ENCODE data around the gene PSMD14. TPM values are rescaled to one million over a fixed set of nuclear protein-coding genes. Genes with fewer than 3 reads are reported as not detected.
"Not testable (repeated sequence)": the region's sequence is repeated elsewhere in the genome, so short reads cannot be mapped to it uniquely, and the experiment has no call there.

PSMD14 gene
- polyA plus RNA-seq (2012; ENCODE audit: missing spikeins) = 86.4 TPM

- FAIRE-seq = peak; percentile 93
- peak; percentile 93 for TF ChIP-seq POLR2A (IDR thresholded peaks at IDR 0.05; ENCODE audit: low read depth, low read length)
- TF ChIP-seq TAF1 (IDR thresholded peaks at IDR 0.05; ENCODE audit: borderline replicate concordance, low read depth, low read length) = peak; percentile 82
- TF ChIP-seq POLR2AphosphoS5 (IDR thresholded peaks at IDR 0.05; ENCODE audit: low read depth, low read length) = peak; percentile 81
- peak; percentile 60 for DNase-seq (ENCODE audit: insufficient read length)
These were observed at the start of gene PSMD14 for GRCh38 chr2:161308178-161308955. PSMD14 (plus strand) TSS chr2:161308425; CDS start chr2:161318826, 10,401 bp downstream.

DNA sequence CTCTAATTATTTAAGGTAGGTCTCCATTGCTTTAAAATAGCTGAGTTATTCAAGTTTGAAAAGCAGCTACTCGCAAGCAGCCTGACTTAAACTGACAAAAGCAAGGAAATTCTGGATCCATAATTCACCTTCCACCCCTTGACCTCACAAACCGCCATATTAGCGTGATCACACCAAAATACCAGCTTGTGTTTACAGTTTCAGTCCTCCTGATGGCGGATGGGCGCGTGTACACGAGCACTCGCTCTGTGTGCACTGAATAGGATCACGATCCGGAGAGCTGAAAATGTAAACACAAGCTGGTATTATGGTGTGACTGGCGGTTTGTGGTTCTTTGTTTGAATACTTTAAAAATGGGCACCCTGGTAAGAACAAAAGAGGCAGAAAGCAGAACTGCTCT is 42.4 kb upstream of the PSMD14 start:
- no peak for FAIRE-seq
- no peak for TF ChIP-seq POLR2AphosphoS5 (IDR thresholded peaks at IDR 0.05; ENCODE audit: low read depth, low read length)
- no peak for TF ChIP-seq TAF1 (IDR thresholded peaks at IDR 0.05; ENCODE audit: borderline replicate concordance, low read depth, low read length)
- TF ChIP-seq POLR2A (IDR thresholded peaks at IDR 0.05; ENCODE audit: low read depth, low read length) = no peak
- no peak for DNase-seq (ENCODE audit: insufficient read length)

- FAIRE-seq (no peak), DNase-seq (ENCODE audit: insufficient read length) (no peak)
- TF ChIP-seq POLR2A (IDR thresholded peaks at IDR 0.05; ENCODE audit: low read depth, low read length) = no peak
- no peak for TF ChIP-seq POLR2AphosphoS5 (IDR thresholded peaks at IDR 0.05; ENCODE audit: low read depth, low read length)
- TF ChIP-seq TAF1 (IDR thresholded peaks at IDR 0.05; ENCODE audit: borderline replicate concordance, low read depth, low read length) = no peak
These were observed 39.1 kb upstream of the PSMD14 start for GRCh38 chr2:161269111-161269510.

DNA sequence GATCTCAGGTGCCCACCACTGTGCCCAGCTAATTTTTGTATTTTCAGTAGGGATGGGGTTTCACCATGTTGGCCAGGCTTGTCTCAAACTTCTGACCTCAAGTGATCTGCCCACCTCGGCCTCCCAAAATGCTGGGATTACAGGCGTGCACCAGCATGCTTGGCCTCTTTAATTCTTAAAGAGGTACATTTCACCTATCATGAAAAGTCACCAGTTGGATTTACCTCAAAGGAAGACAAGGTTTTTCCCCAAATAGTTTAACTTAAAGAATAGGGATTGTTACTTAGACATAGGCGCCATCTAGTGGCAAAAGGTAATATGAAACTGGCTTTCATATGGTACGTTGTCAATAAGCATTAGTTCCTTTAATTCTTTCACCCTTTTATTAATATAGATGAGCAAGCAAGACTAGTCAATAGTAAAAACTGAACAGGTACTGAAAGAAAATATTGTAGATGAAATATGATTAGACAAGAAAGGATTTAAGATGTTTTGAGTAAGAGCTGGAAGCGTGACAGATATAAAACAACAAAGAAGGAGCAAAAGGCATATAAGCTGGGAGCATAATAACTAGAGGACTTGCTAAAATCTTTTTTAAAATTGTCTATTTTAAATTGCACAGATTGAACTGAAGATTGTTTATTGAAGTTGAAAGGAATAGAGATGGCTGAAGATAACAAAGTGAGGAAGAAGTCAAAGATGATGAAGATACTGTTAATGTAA is 35.0 kb upstream of the PSMD14 start:
- no peak for TF ChIP-seq POLR2AphosphoS5 (IDR thresholded peaks at IDR 0.05; ENCODE audit: low read depth, low read length)
- no peak for TF ChIP-seq TAF1 (IDR thresholded peaks at IDR 0.05; ENCODE audit: borderline replicate concordance, low read depth, low read length)
- no peak for TF ChIP-seq POLR2A (IDR thresholded peaks at IDR 0.05; ENCODE audit: low read depth, low read length)
- DNase-seq (ENCODE audit: insufficient read length) (no peak), FAIRE-seq (peak; percentile 83)

DNA sequence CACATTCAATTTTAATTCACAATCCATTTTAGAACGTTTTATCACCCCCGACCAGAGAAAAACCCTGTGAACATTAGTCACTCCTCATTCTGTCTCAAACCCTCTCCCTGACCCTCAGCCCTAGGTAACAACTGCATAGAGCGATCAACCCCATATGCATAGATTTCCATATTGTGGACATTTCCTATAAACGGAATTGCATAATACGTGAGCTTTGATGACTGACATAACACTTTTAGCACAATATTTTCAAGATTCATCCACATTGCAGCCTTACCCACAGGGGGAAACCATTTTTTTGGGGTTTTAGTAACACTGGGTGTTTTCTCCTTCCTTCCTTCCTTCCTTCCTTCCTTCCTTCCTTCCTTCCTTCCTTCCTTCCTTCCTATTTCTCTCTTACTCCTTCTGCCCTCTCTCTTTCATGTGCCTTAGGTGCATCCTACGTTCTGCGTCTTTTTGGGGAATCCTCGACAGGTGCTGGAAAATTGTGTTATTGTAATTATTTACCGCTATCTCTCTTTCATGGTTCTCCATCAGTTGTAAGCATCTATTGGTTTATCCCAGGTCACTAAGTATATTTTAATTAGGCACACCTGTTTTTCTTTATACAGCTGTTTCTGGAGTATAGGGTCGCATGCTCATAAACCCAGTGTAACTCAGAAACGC is 29.5 kb upstream of the PSMD14 start:
- not testable (repeated sequence) for FAIRE-seq
- DNase-seq (ENCODE audit: insufficient read length) = peak; percentile 27

- not testable (repeated sequence) for DNase-seq (ENCODE audit: insufficient read length); FAIRE-seq
These were observed 28.9 kb upstream of the PSMD14 start for GRCh38 chr2:161279230-161279815.

GRCh38 chr2:161280906-161281323 is 27.3 kb upstream of the PSMD14 start:
- not testable (repeated sequence) for FAIRE-seq; DNase-seq (ENCODE audit: insufficient read length)

DNA sequence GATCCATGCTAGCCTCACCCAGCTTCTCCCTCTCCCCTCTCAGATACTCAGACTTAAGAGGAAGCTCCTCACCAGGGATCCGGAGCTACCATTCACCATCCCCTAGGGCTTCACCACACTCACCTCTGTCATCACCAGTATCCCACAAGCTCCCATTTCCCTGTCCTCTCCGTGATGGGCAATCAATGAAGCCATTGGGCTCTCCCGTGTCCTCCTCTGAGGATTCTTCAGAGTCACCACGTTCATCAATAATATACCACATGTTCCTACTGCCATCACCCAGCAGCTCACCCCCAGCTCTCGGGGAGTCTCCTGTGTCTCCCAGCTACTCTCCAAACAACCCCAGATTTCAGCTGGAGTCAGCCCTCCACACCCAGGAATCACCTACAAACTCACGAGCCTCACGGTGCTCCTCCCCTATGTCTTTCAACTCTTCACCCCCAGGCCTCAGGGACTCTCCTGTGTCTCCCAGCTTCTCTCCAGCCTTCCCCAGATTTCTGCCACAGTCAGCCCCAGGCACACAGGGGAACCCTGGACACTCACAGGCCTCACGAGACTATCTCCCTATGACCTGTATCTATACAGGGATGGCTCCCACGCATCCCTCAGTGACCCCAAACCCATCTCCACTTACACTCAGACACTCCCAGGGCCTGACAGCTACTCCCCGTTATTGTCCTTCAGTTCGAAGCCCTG is 26.5 kb upstream of the PSMD14 start:
- not testable (repeated sequence) for DNase-seq (ENCODE audit: insufficient read length); FAIRE-seq

- not testable (repeated sequence) for FAIRE-seq; DNase-seq (ENCODE audit: insufficient read length)
These were observed 25.9 kb upstream of the PSMD14 start for GRCh38 chr2:161282311-161282644.

GRCh38 chr2:161283926-161284325 is 24.3 kb upstream of the PSMD14 start:
- FAIRE-seq = no peak
- TF ChIP-seq POLR2A (IDR thresholded peaks at IDR 0.05; ENCODE audit: low read depth, low read length) = no peak
- TF ChIP-seq TAF1 (IDR thresholded peaks at IDR 0.05; ENCODE audit: borderline replicate concordance, low read depth, low read length) = no peak
- no peak for TF ChIP-seq POLR2AphosphoS5 (IDR thresholded peaks at IDR 0.05; ENCODE audit: low read depth, low read length)
- DNase-seq (ENCODE audit: insufficient read length) = no peak

DNA sequence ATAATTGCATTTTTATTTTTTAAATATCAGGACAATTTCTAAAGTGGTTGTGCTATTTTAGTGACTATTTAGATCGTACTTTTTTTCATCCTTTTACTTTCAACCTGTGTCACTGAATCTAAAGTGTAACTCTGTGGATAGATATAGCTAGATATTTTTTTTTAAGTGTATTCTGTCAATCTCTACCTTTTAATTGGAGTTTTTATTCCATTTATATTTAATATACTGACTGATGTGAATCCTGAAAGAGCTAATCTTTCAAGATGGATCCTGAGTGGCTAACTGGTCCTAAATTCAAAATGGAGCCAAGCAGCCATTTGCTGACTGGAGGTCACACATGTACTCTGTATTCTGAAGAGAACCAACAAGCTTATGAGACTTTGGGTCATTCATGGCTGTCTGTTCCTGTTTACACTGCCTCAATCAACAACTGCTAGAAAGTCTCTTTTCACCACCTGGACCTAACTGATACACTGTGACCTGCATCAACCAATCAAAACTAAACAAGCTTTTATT is 4.6 kb upstream of the PSMD14 start:
- TF ChIP-seq POLR2AphosphoS5 (IDR thresholded peaks at IDR 0.05; ENCODE audit: low read depth, low read length) (no peak), POLR2A (IDR thresholded peaks at IDR 0.05; ENCODE audit: low read depth, low read length) (no peak), TAF1 (IDR thresholded peaks at IDR 0.05; ENCODE audit: borderline replicate concordance, low read depth, low read length) (no peak)
- DNase-seq (ENCODE audit: insufficient read length) (no peak), FAIRE-seq (no peak)

- no peak for DNase-seq (ENCODE audit: insufficient read length)
- TF ChIP-seq TAF1 (IDR thresholded peaks at IDR 0.05; ENCODE audit: borderline replicate concordance, low read depth, low read length) = no peak
- no peak for TF ChIP-seq POLR2AphosphoS5 (IDR thresholded peaks at IDR 0.05; ENCODE audit: low read depth, low read length)
- TF ChIP-seq POLR2A (IDR thresholded peaks at IDR 0.05; ENCODE audit: low read depth, low read length) = no peak
- FAIRE-seq = no peak
These were observed 1.3 kb upstream of the PSMD14 start for GRCh38 chr2:161306919-161307318.

Data from GM12892 (cell line).